ENCODE results near the gene IFNGR2. TPM values are rescaled to one million over a fixed set of nuclear protein-coding genes. Genes with fewer than 3 reads are reported as not detected.

Gene IFNGR2
- total and polyA plus RNA-seq, 2 of the 13 experiments (the other 11 are each of a cell fraction or from before 2014, with no cell fraction given), result 61.3 to 117 TPM

DNA sequence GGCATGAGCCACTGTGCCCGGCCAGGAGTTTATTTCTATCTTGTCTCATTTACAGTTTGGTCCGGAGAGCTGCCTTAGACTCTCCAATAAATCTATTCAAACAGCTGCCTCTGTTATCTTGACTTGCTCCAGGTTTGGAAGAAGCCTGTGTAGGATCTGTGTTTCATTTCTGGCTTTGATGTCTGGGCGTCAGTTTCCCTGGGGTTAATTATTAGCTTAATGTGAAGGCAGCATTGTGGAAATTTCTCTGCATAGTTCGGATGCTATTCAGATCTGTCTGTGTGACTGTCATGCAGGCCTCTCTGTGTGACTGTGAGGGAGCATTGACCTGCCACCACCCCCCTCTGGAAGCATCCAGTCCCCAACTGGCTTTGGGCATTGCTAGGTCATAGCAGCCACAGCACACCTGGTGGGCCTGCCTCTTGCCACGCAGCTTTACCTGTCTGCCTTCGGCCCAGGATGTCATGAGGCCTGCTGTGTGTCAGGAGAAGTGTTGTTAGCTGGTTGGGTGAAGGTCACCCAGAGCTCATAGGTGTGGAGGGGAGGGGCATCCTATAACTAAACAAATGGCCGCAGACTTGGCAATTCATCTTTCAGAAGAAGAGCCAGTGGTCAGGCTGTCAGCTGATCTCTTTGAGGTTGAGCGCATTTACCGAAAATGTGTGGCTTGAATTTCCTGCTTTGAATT, 9.8 kb downstream of the IFNGR2 start (continued):
- TF ChIP-seq, protein P1, sequence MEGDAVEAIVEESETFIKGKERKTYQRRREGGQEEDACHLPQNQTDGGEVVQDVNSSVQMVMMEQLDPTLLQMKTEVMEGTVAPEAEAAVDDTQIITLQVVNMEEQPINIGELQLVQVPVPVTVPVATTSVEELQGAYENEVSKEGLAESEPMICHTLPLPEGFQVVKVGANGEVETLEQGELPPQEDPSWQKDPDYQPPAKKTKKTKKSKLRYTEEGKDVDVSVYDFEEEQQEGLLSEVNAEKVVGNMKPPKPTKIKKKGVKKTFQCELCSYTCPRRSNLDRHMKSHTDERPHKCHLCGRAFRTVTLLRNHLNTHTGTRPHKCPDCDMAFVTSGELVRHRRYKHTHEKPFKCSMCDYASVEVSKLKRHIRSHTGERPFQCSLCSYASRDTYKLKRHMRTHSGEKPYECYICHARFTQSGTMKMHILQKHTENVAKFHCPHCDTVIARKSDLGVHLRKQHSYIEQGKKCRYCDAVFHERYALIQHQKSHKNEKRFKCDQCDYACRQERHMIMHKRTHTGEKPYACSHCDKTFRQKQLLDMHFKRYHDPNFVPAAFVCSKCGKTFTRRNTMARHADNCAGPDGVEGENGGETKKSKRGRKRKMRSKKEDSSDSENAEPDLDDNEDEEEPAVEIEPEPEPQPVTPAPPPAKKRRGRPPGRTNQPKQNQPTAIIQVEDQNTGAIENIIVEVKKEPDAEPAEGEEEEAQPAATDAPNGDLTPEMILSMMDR (CRISPR knock-in tag; IDR thresholded peaks at IDR 0.05), result no peak
- TF ChIP-seq ZNF878 (CRISPR knock-in tag; IDR thresholded peaks at IDR 0.05), result 0 out of 2 replicates have a peak, but pooled peaks have one; percentile 59
- TF ChIP-seq ZNF614 (CRISPR knock-in tag; IDR thresholded peaks at IDR 0.05; ENCODE audit: borderline replicate concordance), result peak; percentile 28; the same call in 1 of the 2 replicates
- no peak for TF ChIP-seq ZNF576 (CRISPR knock-in tag; IDR thresholded peaks at IDR 0.05)
- TF ChIP-seq, protein P2, sequence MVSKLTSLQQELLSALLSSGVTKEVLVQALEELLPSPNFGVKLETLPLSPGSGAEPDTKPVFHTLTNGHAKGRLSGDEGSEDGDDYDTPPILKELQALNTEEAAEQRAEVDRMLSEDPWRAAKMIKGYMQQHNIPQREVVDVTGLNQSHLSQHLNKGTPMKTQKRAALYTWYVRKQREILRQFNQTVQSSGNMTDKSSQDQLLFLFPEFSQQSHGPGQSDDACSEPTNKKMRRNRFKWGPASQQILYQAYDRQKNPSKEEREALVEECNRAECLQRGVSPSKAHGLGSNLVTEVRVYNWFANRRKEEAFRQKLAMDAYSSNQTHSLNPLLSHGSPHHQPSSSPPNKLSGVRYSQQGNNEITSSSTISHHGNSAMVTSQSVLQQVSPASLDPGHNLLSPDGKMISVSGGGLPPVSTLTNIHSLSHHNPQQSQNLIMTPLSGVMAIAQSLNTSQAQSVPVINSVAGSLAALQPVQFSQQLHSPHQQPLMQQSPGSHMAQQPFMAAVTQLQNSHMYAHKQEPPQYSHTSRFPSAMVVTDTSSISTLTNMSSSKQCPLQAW (CRISPR knock-in tag; IDR thresholded peaks at IDR 0.05), result peak; percentile 98
- TF ChIP-seq, protein P3, sequence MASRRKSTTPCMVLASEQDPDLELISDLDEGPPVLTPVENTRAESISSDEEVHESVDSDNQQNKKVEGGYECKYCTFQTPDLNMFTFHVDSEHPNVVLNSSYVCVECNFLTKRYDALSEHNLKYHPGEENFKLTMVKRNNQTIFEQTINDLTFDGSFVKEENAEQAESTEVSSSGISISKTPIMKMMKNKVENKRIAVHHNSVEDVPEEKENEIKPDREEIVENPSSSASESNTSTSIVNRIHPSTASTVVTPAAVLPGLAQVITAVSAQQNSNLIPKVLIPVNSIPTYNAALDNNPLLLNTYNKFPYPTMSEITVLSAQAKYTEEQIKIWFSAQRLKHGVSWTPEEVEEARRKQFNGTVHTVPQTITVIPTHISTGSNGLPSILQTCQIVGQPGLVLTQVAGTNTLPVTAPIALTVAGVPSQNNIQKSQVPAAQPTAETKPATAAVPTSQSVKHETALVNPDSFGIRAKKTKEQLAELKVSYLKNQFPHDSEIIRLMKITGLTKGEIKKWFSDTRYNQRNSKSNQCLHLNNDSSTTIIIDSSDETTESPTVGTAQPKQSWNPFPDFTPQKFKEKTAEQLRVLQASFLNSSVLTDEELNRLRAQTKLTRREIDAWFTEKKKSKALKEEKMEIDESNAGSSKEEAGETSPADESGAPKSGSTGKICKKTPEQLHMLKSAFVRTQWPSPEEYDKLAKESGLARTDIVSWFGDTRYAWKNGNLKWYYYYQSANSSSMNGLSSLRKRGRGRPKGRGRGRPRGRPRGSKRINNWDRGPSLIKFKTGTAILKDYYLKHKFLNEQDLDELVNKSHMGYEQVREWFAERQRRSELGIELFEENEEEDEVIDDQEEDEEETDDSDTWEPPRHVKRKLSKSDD (CRISPR knock-in tag; IDR thresholded peaks at IDR 0.05; ENCODE audit: low read depth), result 0 out of 2 replicates have a peak, but pooled peaks have one; percentile 36
- no peak for TF ChIP-seq ZNF160 (CRISPR knock-in tag; IDR thresholded peaks at IDR 0.05)
- TF ChIP-seq ZSCAN29 (CRISPR knock-in tag; conservative IDR thresholded peaks at IDR 0.05), result 0 out of 2 replicates have a peak, but pooled peaks have one; percentile 40
- no peak for TF ChIP-seq ZNF225 (CRISPR knock-in tag; IDR thresholded peaks at IDR 0.05)
- TF ChIP-seq RFX5 (IDR thresholded peaks at IDR 0.05; ENCODE audit: low read depth, low read length), result no peak

Measured in HepG2 (cell line).